Stimulated activated CD4-positive, alpha-beta T cell treated with anti-CD3 and anti-CD28 coated beads, Interleukin-2, amount 100 ng/mL, for 4 hours (primary cell): ENCODE results near the gene YPEL3.

Source experiments
- DNase-seq: peaks from one replicate; pipeline ENCODE4 v3.0.0-alpha.2; 2020; ENCODE audit warnings: low read depth

YPEL3 gene

GRCh38 chr16:30046178-30046577, 49.8 kb downstream of the YPEL3 start:
- DNase-seq, result no peak
